Kidney (tissue), 14 donors: Measurements from ENCODE around the gene CKS1B. TPM values are rescaled to one million over a fixed set of nuclear protein-coding genes. Genes with fewer than 3 reads are reported as not detected.

Source experiments
- DNase-seq, 5 donors: peaks; one replicate each; pipeline ENCODE4 v3.0.0-alpha.2; 2013 to 2020
- FAIRE-seq: peaks from 2 replicates; lab custom pipeline; 2012; peaks lifted over from hg19 to GRCh38; lab: Jason Lieb, UNC
- H3K27ac ChIP-seq, 2 donors: one replicate each; pipeline ENCODE4 v1.7.0; 2013; ENCODE audit warnings: low read depth in 2 of 2, low read length in 2 of 2, inconsistent platforms in 1 of 2
- H3K27me3 ChIP-seq: one replicate; pipeline ENCODE4 v1.7.1; 2013; ENCODE audit warnings: low read length, inconsistent platforms; ENCODE audit not compliant: control insufficient read depth, insufficient read depth
- H3K36me3 ChIP-seq, 3 donors: one replicate each; pipeline versions ENCODE4 v1.7.0 to v1.7.1; 2013; ENCODE audit warnings: low read length in 3 of 3, control low read depth in 1 of 3, inconsistent platforms in 1 of 3; ENCODE audit not compliant: insufficient read depth in 3 of 3, control insufficient read depth in 2 of 3
- H3K4me1 ChIP-seq, 3 donors: one replicate each; pipeline versions ENCODE4 v1.7.0 to v1.7.1; 2013; ENCODE audit warnings: low read length in 3 of 3, inconsistent platforms in 1 of 3, low read depth in 1 of 3; ENCODE audit not compliant: control insufficient read depth in 2 of 3, insufficient read depth in 2 of 3
- H3K4me3 ChIP-seq, 3 donors: one replicate each; pipeline versions ENCODE4 v1.7.0 to v1.8.1; 2013; ENCODE audit warnings: low read length in 3 of 3, control low read depth in 1 of 3, inconsistent platforms in 1 of 3
- H3K9ac ChIP-seq, 3 donors: one replicate each; pipeline versions ENCODE4 v1.7.0 to v1.7.1; 2013; ENCODE audit warnings: low read length in 3 of 3, control low read depth in 1 of 3, inconsistent platforms in 1 of 3
- H3K9me3 ChIP-seq, 3 donors: one replicate each; pipeline versions ENCODE4 v1.7.0 to v1.7.1; 2013; ENCODE audit warnings: low read length in 3 of 3, control low read depth in 1 of 3, inconsistent platforms in 1 of 3; ENCODE audit not compliant: control insufficient read depth in 2 of 3, insufficient read depth in 1 of 3
- intact Hi-C: fragments of 100-400 bp; cut with DNase I; formaldehyde crosslinking; loops from one replicate; pipeline ENCODE4 v1.11.1; 2022
- microRNA-seq: library from miRNA; unstranded; fragments of <30 nt; microRNA quantifications from one replicate; pipeline ENCODE4 v1.2.0, GENCODE V29; 2020
- polyA plus RNA-seq: library from polyadenylated mRNA; stranded (reverse); fragments of 350-450 nt; fragmentation: Illumina TruSeq; extraction: RNeasy Lipid Tissue Mini Kit (QIAGEN cat#74804); gene quantifications from one replicate; pipeline ENCODE4 v1.2.3, GENCODE V29; 2014; ENCODE audit warnings: low read depth, low replicate concordance; ENCODE audit not compliant: insufficient read depth
- total RNA-seq: library from RNA; stranded (reverse); fragmentation: NEBNext Ultra II Directional; extraction: Animal tissue kit (Norgen Biotek cat#: 25700); gene quantifications from one replicate; pipeline ENCODE4 v1.2.1, GENCODE V29; 2021
- TF ChIP-seq, protein P1 (sequence below): IDR thresholded peaks from 3 replicates; pipeline ENCODE4 v1.5.1; 2012; ENCODE audit warnings: mild to moderate bottlenecking, moderate library complexity, borderline replicate concordance; ENCODE audit not compliant: insufficient read depth; ENCODE audit errors: extremely low read depth
- donor health status: control.
- donor health status: control.
- donor health status: control.
- donor health status: control.
- donor health status: control.
- donor health status: DM: yes; HTN: yes; CAD: no.
- donor health status: Normal renal cell carcinoma (clear cell type).

CKS1B gene
- total and polyA plus RNA-seq, 2 donors from 2014 or later: 23.1 to 43.1 TPM

DNA sequence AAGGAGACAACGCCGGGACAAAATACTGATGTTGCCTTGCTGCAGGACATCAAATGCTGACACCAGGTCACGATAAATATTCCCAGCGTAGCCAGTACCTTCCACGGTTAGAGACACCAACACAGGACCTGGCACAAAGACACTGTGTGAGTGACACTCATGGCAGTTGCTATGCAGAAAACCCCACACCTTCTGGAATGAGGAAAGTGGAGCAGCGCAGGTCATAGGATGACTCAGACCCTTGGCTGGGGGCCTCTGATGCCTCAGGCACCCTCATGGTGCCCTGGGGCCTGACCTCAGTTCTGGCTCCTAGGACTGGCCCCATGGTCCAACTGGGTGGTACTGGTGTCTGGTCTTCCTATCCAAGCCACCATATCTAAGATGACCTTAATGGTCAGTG, 52.1 kb downstream of the CKS1B start:
- no peaks in the 10 kb centered on the region for H3K9me3 ChIP-seq
- no peak overlapping the region for H3K9ac ChIP-seq
- no peak overlapping the region for H3K27ac ChIP-seq
- DNase-seq (peak in 1 of 5 donors; percentile 39), FAIRE-seq (no peak)
- TF ChIP-seq, protein P1, sequence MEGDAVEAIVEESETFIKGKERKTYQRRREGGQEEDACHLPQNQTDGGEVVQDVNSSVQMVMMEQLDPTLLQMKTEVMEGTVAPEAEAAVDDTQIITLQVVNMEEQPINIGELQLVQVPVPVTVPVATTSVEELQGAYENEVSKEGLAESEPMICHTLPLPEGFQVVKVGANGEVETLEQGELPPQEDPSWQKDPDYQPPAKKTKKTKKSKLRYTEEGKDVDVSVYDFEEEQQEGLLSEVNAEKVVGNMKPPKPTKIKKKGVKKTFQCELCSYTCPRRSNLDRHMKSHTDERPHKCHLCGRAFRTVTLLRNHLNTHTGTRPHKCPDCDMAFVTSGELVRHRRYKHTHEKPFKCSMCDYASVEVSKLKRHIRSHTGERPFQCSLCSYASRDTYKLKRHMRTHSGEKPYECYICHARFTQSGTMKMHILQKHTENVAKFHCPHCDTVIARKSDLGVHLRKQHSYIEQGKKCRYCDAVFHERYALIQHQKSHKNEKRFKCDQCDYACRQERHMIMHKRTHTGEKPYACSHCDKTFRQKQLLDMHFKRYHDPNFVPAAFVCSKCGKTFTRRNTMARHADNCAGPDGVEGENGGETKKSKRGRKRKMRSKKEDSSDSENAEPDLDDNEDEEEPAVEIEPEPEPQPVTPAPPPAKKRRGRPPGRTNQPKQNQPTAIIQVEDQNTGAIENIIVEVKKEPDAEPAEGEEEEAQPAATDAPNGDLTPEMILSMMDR: no peak
- no peaks in the 10 kb centered on the region for H3K27me3 ChIP-seq
- intact Hi-C loops: no loop called here
- no peak overlapping the region for H3K4me3 ChIP-seq
- H3K4me1 ChIP-seq: no peaks in the 10 kb centered on the region
- H3K36me3 ChIP-seq: no peaks in the 10 kb centered on the region

Small RNAs within 50 kb of the gene (microRNA-seq; reads per million reads assigned to microRNA genes)
- not detected for gene MIR4258

Other genes starting within 250 kb of the CKS1B start
- 5.6 TPM for gene KCNN3, start 104.4 kb upstream of the CKS1B start, total RNA-seq
- gene KCNN3, start 104.4 kb upstream of the CKS1B start, polyA plus RNA-seq: 2.6 TPM
- gene PMVK, start 38.0 kb upstream of the CKS1B start, total RNA-seq: 42.0 TPM
- gene PMVK, start 38.0 kb upstream of the CKS1B start, polyA plus RNA-seq: 132 TPM
- 83.9 TPM for gene PBXIP1, start 18.6 kb upstream of the CKS1B start, total RNA-seq
- gene PBXIP1, start 18.6 kb upstream of the CKS1B start, polyA plus RNA-seq: 115 TPM
- gene PYGO2, start 12.9 kb upstream of the CKS1B start, total RNA-seq: 32.8 TPM
- 26.9 TPM for gene PYGO2, start 12.9 kb upstream of the CKS1B start, polyA plus RNA-seq
- 153 TPM for gene SHC1, start 3.9 kb upstream of the CKS1B start, total RNA-seq
- 43.8 TPM for gene SHC1, start 3.9 kb upstream of the CKS1B start, polyA plus RNA-seq
- gene FLAD1, start 8.7 kb downstream of the CKS1B start, total RNA-seq: 34.1 TPM
- gene FLAD1, start 8.7 kb downstream of the CKS1B start, polyA plus RNA-seq: 37.9 TPM
- not detected for gene LENEP, start 18.9 kb downstream of the CKS1B start, total RNA-seq
- not detected for gene LENEP, start 18.9 kb downstream of the CKS1B start, polyA plus RNA-seq
- 68.7 TPM for gene ZBTB7B, start 28.1 kb downstream of the CKS1B start, total RNA-seq
- 20.1 TPM for gene ZBTB7B, start 28.1 kb downstream of the CKS1B start, polyA plus RNA-seq
- 1.4 TPM for gene DCST2, start 59.1 kb downstream of the CKS1B start, total RNA-seq
- 0.43 TPM for gene DCST2, start 59.1 kb downstream of the CKS1B start, polyA plus RNA-seq
- gene DCST1, start 59.1 kb downstream of the CKS1B start, total RNA-seq: not detected
- not detected for gene DCST1, start 59.1 kb downstream of the CKS1B start, polyA plus RNA-seq
- gene ADAM15, start 76.6 kb downstream of the CKS1B start, total RNA-seq: 152 TPM
- 68.4 TPM for gene ADAM15, start 76.6 kb downstream of the CKS1B start, polyA plus RNA-seq
- gene EFNA4, start 89.1 kb downstream of the CKS1B start, total RNA-seq: 7.6 TPM
- 11.8 TPM for gene EFNA4, start 89.1 kb downstream of the CKS1B start, polyA plus RNA-seq
- gene EFNA3, start 104.2 kb downstream of the CKS1B start, total RNA-seq: 1.7 TPM
- gene EFNA3, start 104.2 kb downstream of the CKS1B start, polyA plus RNA-seq: 1.2 TPM
- 133 TPM for gene EFNA1, start 153.2 kb downstream of the CKS1B start, total RNA-seq
- gene EFNA1, start 153.2 kb downstream of the CKS1B start, polyA plus RNA-seq: 61.1 TPM
- 34.8 TPM for gene SLC50A1, start 161.2 kb downstream of the CKS1B start, total RNA-seq
- 61.8 TPM for gene SLC50A1, start 161.2 kb downstream of the CKS1B start, polyA plus RNA-seq
- gene DPM3, start 165.8 kb downstream of the CKS1B start, total RNA-seq: 84.4 TPM
- gene DPM3, start 165.8 kb downstream of the CKS1B start, polyA plus RNA-seq: 237 TPM
- 198 TPM for gene KRTCAP2, start 198.6 kb downstream of the CKS1B start, total RNA-seq
- 351 TPM for gene KRTCAP2, start 198.6 kb downstream of the CKS1B start, polyA plus RNA-seq
- gene TRIM46, start 199.2 kb downstream of the CKS1B start, total RNA-seq: 2.1 TPM
- gene TRIM46, start 199.2 kb downstream of the CKS1B start, polyA plus RNA-seq: 0.28 TPM
- 33.0 TPM for gene THBS3, start 233.2 kb downstream of the CKS1B start, total RNA-seq
- gene THBS3, start 233.2 kb downstream of the CKS1B start, polyA plus RNA-seq: 21.4 TPM
- 38.8 TPM for gene MTX1, start 234.0 kb downstream of the CKS1B start, total RNA-seq
- gene MTX1, start 234.0 kb downstream of the CKS1B start, polyA plus RNA-seq: 86.9 TPM